Stimulated activated CD4-positive, alpha-beta T cell treated with anti-CD3 and anti-CD28 coated beads, Interleukin-4, amount 100 ng/mL, for 1 hour (primary cell): ENCODE results near the gene PNCK.
A peak's percentile ranks its signal among the peaks of the same experiment; 100 is the strongest.
"Not testable (repeated sequence)": the region's sequence is repeated elsewhere in the genome, so short reads cannot be mapped to it uniquely, and the experiment has no call there.

Source experiments
- DNase-seq: peaks from one replicate; pipeline ENCODE4 v3.0.0-alpha.2; 2020

The PNCK gene

GRCh38 chrX:153685751-153686696 is 12.4 kb upstream of the PNCK start:
- DNase-seq = no peak

GRCh38 chrX:153685156-153685536 is 11.5 kb upstream of the PNCK start:
- no peak for DNase-seq

GRCh38 chrX:153684467-153685155 is 11.0 kb upstream of the PNCK start:
- DNase-seq = no peak

GRCh38 chrX:153683486-153683885 is 9.9 kb upstream of the PNCK start:
- DNase-seq = not testable (repeated sequence)

- no peak for DNase-seq
Observed at GRCh38 chrX:153681175-153681574, 7.6 kb upstream of the PNCK start.

GRCh38 chrX:153674219-153674851 is 722 bp upstream of the PNCK start:
- no peak for DNase-seq

- no peak for DNase-seq
Observed at GRCh38 chrX:153672531-153673427, 834 bp downstream of the PNCK start.

GRCh38 chrX:153671589-153672530 is 1.8 kb downstream of the PNCK start:
- no peak for DNase-seq

GRCh38 chrX:153670748-153671588 is 2.6 kb downstream of the PNCK start:
- DNase-seq = no peak

GRCh38 chrX:153669901-153670731 is 3.5 kb downstream of the PNCK start:
- DNase-seq = no peak

GRCh38 chrX:153669174-153669890 is 4.3 kb downstream of the PNCK start:
- DNase-seq = peak; percentile 58

- DNase-seq = no peak
Observed at GRCh38 chrX:153668423-153669173, 5.0 kb downstream of the PNCK start.

GRCh38 chrX:153667956-153668396 is 5.6 kb downstream of the PNCK start:
- DNase-seq = peak; percentile 79

- DNase-seq = no peak
Observed at GRCh38 chrX:153667281-153667955, 6.2 kb downstream of the PNCK start.

- DNase-seq = no peak
Observed at GRCh38 chrX:153665726-153666306, 7.8 kb downstream of the PNCK start.

GRCh38 chrX:153662266-153662665 is 11.3 kb downstream of the PNCK start:
- peak; percentile 69 for DNase-seq

GRCh38 chrX:153659268-153659667 is 14.3 kb downstream of the PNCK start:
- no peak for DNase-seq
